ENCODE measurements around the gene RNU6-9. TPM values are rescaled to one million over a fixed set of nuclear protein-coding genes. Genes with fewer than 3 reads are reported as not detected.
A peak's percentile ranks its signal among the peaks of the same experiment; 100 is the strongest.

Gene RNU6-9
- total and polyA plus RNA-seq, 8 donors = not detected

DNA sequence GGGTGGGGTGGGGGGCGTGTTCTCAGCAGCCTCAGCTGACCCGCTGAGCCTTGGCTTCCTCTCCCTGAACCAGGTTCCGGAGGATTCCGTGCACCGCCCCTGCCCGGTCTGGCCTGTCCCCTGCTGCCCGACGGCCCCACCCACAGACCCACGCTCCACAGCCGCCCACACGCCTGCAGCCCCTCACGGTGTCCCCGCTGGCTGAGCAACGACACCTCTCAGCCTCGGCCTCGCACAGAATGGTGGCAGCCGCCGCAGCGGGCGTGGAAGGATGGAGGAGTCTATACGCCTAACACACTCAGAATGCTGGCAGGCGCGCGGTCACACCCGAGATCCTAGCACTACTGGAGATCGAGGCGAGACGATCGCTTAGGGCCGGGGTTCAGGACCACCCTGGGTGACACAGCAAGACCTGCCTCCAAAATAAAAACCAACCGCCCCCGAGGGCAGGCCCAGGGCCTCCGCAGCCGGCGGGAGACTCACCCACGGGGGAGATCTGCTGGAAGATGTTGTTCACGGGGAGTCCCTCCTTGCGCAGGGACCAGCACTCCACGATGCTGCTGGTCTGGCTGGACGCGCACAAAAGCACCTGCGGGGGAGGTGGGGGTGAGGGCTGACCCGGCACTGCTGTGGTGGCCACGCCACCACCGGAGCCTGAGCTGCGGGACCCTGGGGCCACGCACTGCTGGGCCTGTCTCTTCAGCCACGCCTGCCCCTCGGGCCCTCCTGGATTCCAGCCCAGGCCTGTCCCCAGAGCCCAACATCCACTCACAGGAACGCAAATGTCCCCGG lies 8.7 kb upstream of the RNU6-9 start:
- H3K36me3 ChIP-seq = peaks cover 2 to 57% (median 12%) of the 10 kb centered on the region in 3 donors
- TF ChIP-seq, protein P1, sequence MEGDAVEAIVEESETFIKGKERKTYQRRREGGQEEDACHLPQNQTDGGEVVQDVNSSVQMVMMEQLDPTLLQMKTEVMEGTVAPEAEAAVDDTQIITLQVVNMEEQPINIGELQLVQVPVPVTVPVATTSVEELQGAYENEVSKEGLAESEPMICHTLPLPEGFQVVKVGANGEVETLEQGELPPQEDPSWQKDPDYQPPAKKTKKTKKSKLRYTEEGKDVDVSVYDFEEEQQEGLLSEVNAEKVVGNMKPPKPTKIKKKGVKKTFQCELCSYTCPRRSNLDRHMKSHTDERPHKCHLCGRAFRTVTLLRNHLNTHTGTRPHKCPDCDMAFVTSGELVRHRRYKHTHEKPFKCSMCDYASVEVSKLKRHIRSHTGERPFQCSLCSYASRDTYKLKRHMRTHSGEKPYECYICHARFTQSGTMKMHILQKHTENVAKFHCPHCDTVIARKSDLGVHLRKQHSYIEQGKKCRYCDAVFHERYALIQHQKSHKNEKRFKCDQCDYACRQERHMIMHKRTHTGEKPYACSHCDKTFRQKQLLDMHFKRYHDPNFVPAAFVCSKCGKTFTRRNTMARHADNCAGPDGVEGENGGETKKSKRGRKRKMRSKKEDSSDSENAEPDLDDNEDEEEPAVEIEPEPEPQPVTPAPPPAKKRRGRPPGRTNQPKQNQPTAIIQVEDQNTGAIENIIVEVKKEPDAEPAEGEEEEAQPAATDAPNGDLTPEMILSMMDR (IDR thresholded peaks at IDR 0.05) = no peak
- no peaks in the 10 kb centered on the region for H3K9me3 ChIP-seq
- no peak overlapping the region for H3K4me3 ChIP-seq
- WGBS, 2 donors = 94 to 95% methylated on average over 47 to 51 of the region's 51 CpGs
- FAIRE-seq (no peak), ATAC-seq (no peak), DNase-seq (no peak)
- H3K4me1 ChIP-seq = no peaks in the 10 kb centered on the region
- H3K27me3 ChIP-seq = no peaks in the 10 kb centered on the region
- H3K27ac ChIP-seq = no peak overlapping the region
- intact Hi-C loops (cut with DNase I) = no loop called here

DNA sequence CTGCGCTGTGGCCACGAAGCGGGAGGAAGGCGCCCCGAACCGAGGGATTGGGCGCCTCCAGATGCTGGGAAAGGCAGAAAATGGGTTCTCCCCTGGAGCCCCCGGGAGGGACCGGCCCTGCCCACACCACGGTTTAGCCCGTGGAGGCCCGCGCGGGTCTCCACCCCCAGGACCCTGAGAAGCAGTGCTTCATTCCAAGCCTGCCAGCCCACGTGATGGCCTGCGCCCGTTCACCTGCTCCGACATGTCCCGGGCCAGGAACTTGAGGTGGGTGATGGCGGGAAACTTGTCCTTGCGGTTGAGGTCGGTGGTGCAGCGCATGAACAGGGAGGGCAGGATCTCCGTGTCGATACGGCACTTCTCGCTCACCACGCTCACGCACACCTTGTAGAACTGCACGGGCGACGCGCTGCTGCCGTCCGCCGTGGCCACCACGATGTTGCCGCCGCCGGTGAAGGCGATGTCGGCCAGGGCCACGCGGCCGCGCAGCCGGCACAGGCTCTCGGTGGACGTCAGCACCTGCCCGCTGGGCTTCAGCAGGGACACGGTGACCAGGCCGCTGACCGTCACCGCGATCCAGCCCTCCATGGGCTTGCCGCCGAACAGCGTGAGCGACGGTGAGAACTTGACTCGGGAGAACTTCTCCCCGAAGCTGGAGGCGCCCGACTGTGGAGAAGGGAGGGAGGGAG lies 7.6 kb upstream of the RNU6-9 start:
- ATAC-seq (no peak), FAIRE-seq (no peak), DNase-seq (peak in 2 of 6 donors; percentile 53 to 54)
- Histone ChIP-seq H3K27me3 (no peaks in the 10 kb centered on the region), H3K9me3 (no peaks in the 10 kb centered on the region), H3K4me3 (no peak overlapping the region), H3K27ac (no peak overlapping the region), H3K4me1 (no peaks in the 10 kb centered on the region), H3K36me3 (peaks cover 4 to 52% (median 12%) of the 10 kb centered on the region in 3 donors)
- 96 to 97% methylated on average over 55 to 64 of the region's 64 CpGs for WGBS, 2 donors
- intact Hi-C loops (cut with DNase I) = no loop called here
- TF ChIP-seq, protein P1 (IDR thresholded peaks at IDR 0.05) = no peak

DNA sequence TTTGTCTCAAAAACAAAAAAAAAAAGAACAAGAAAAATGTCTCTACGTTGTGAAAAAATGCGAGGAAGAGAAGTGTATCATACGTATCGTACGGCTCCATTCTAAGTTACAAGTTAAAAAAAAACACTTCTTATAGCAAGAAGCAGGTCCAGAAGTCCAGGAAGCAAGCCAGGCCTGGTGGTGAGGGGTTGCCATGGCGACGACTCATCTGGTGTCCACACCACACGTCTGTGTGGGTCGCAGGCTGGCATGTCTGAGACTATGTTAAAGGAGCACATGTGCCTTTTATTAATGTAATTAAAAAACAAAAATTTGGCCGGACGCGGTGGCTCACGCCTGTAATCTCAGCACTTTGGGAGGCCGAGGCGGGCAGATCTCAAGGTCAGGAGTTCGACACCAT lies 6.2 kb upstream of the RNU6-9 start:
- intact Hi-C loops (cut with DNase I) = no loop called here
- Histone ChIP-seq H3K4me1 (peaks cover 0 to 4% (median 0%) of the 10 kb centered on the region in 3 donors), H3K4me3 (no peak overlapping the region), H3K27me3 (no peaks in the 10 kb centered on the region), H3K9me3 (no peaks in the 10 kb centered on the region), H3K36me3 (peaks cover 4 to 38% (median 6%) of the 10 kb centered on the region in 3 donors), H3K27ac (no peak overlapping the region)
- no peak for FAIRE-seq
- WGBS, 2 donors = 85 to 89% methylated on average over 16 of the region's 16 CpGs
- no peak for DNase-seq
- TF ChIP-seq, protein P1 (IDR thresholded peaks at IDR 0.05) = no peak
- ATAC-seq = no peak

DNA sequence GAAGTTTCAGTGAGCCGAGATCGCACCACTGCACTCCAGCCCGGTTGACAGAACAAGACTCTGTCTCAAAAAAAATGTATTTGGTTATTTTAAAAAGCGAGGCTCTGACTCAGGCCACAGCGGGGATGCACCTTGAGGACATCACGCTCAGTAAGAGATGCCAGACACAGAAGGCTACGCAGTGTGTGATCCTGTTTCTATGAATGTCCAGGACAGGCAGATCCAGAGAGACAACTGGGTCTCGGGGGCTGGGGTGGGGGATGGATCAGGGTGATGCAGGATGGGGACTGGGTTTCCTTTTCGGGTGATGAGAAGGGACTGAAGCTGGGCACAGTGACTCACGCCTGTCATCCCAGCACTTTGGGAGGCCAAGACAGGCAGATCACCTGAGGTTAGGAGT lies 5.7 kb upstream of the RNU6-9 start:
- Histone ChIP-seq H3K9me3 (no peaks in the 10 kb centered on the region), H3K36me3 (peaks cover 2 to 37% (median 4%) of the 10 kb centered on the region in 3 donors), H3K27me3 (no peaks in the 10 kb centered on the region), H3K4me1 (peaks cover 0 to 4% (median 0%) of the 10 kb centered on the region in 3 donors), H3K27ac (no peak overlapping the region), H3K4me3 (no peak overlapping the region)
- FAIRE-seq = no peak
- TF ChIP-seq, protein P1 (IDR thresholded peaks at IDR 0.05) = no peak
- no peak for DNase-seq
- no peak for ATAC-seq
- intact Hi-C loops (cut with DNase I) = no loop called here
- 96 to 97% methylated on average over 10 of the region's 10 CpGs for WGBS, 2 donors

Data from pancreas (tissue), 10 donors.